Measurements from ENCODE around the gene TMEM132D.

- TF ChIP-seq CTCF (conservative IDR thresholded peaks at IDR 0.05; ENCODE audit: low read length) (no peak), EZH2phosphoT487 (IDR thresholded peaks at IDR 0.05; ENCODE audit: borderline replicate concordance, low read depth, low read length) (no peak)
These were observed 344.0 kb downstream of the TMEM132D start for GRCh38 chr12:129559776-129560175.

All from OCI-LY7 (cell line).